ENCODE measurements around the gene DTD2.
A peak's percentile ranks its signal among the peaks of the same experiment; 100 is the strongest.

The DTD2 gene

DNA sequence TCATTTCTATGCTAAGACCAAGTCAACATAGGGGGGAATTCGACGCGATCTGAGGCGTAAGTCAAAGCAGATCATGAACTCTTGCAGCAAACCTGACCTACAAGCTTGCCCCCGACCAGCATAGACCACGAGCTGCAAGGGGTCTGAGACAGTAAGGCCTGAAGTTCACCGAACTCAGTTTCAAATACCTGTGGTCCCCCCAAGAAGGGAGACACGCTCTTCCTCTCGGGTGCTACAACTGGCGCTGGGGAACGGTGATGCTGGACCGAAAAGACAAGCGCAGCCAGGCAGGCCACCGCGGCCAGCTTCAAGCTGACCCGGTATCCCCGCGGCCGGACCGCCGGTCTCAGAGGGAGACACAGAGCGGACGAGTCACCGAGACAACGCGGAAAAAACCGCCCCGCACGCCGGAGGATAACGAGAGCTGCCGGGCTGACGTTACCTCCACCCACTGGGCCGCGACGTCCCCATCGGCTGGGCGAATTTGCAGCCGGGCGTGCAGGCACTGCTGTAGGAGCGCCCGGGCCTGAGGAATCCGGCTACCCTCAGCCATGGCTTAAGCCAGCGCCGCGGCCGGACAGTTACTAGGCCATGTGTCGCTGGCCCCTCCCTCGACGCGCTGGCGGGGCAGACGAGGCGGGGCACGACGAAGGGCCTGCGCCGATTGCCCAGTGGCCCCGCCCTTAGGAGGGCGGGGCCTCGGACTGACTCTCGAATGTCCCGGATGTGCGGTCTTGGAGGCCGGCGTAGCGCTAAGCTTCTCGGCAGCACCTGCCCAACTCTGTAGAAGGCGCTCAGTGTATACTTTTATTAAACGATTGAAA lies at the start of gene DTD2 (continued):
- TF ChIP-seq WT1 (tag by site-specific recombination; IDR thresholded peaks at IDR 0.05) (no peak), ZSCAN16 (tag by site-specific recombination; IDR thresholded peaks at IDR 0.05) (no peak), ZFP3 (tag by site-specific recombination; IDR thresholded peaks at IDR 0.05; ENCODE audit: low read depth) (no peak), ZBTB8A (tag by site-specific recombination; IDR thresholded peaks at IDR 0.05) (peak; percentile 75; the same call in 1 of the 2 replicates), ZNF549 (tag by site-specific recombination; IDR thresholded peaks at IDR 0.05) (no peak), KLF1 (tag by site-specific recombination; IDR thresholded peaks at IDR 0.05) (peak; percentile 61), ZNF501 (tag by site-specific recombination; IDR thresholded peaks at IDR 0.05) (peak; percentile 91), ZNF324 (tag by site-specific recombination; IDR thresholded peaks at IDR 0.05) (peak; percentile 15; the same call in 1 of the 2 replicates), ZNF785 (tag by site-specific recombination; IDR thresholded peaks at IDR 0.05) (no peak), ZBTB21 (tag by site-specific recombination; IDR thresholded peaks at IDR 0.05) (no peak), ZNF391 (tag by site-specific recombination; IDR thresholded peaks at IDR 0.05; ENCODE audit: borderline replicate concordance, low read depth) (no peak), ZFP37 (tag by site-specific recombination; IDR thresholded peaks at IDR 0.05) (no peak; the same call in 1 of the 2 replicates), TRIM28 (IDR thresholded peaks at IDR 0.05; ENCODE audit: borderline replicate concordance, low read length) (peak; percentile 39; the same call in 1 of the 2 replicates), ZNF416 (tag by site-specific recombination; IDR thresholded peaks at IDR 0.05) (no peak), ZFHX2 (tag by site-specific recombination; conservative IDR thresholded peaks at IDR 0.05) (no peak), YY1 (tag by site-specific recombination; IDR thresholded peaks at IDR 0.05) (no peak), ZNF2 (tag by site-specific recombination; IDR thresholded peaks at IDR 0.05) (peak; percentile 76), ZNF423 (tag by site-specific recombination; IDR thresholded peaks at IDR 0.05) (no peak), ZNF600 (tag by site-specific recombination; IDR thresholded peaks at IDR 0.05) (peak; percentile 85)
- TF ChIP-seq, protein P1, sequence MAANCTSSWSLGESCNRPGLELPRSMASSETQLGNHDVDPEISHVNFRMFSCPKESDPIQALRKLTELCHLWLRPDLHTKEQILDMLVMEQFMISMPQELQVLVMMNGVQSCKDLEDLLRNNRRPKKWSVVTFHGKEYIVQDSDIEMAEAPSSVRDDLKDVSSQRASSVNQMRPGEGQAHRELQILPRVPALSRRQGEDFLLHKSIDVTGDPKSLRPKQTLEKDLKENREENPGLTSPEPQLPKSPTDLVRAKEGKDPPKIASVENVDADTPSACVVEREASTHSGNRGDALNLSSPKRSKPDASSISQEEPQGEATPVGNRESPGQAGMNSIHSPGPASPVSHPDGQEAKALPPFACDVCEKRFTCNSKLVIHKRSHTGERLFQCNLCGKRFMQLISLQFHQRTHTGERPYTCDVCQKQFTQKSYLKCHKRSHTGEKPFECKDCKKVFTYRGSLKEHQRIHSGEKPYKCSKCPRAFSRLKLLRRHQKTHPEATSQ (tag by site-specific recombination; IDR thresholded peaks at IDR 0.05) = peak; percentile 68; the same call in 1 of the 2 replicates
- TF ChIP-seq, protein P2, sequence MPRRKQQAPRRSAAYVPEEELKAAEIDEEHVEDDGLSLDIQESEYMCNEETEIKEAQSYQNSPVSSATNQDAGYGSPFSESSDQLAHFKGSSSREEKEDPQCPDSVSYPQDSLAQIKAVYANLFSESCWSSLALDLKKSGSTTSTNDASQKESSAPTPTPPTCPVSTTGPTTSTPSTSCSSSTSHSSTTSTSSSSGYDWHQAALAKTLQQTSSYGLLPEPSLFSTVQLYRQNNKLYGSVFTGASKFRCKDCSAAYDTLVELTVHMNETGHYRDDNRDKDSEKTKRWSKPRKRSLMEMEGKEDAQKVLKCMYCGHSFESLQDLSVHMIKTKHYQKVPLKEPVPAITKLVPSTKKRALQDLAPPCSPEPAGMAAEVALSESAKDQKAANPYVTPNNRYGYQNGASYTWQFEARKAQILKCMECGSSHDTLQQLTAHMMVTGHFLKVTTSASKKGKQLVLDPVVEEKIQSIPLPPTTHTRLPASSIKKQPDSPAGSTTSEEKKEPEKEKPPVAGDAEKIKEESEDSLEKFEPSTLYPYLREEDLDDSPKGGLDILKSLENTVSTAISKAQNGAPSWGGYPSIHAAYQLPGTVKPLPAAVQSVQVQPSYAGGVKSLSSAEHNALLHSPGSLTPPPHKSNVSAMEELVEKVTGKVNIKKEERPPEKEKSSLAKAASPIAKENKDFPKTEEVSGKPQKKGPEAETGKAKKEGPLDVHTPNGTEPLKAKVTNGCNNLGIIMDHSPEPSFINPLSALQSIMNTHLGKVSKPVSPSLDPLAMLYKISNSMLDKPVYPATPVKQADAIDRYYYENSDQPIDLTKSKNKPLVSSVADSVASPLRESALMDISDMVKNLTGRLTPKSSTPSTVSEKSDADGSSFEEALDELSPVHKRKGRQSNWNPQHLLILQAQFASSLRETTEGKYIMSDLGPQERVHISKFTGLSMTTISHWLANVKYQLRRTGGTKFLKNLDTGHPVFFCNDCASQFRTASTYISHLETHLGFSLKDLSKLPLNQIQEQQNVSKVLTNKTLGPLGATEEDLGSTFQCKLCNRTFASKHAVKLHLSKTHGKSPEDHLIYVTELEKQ (tag by site-specific recombination; IDR thresholded peaks at IDR 0.05; ENCODE audit: borderline replicate concordance) = no peak

DNA sequence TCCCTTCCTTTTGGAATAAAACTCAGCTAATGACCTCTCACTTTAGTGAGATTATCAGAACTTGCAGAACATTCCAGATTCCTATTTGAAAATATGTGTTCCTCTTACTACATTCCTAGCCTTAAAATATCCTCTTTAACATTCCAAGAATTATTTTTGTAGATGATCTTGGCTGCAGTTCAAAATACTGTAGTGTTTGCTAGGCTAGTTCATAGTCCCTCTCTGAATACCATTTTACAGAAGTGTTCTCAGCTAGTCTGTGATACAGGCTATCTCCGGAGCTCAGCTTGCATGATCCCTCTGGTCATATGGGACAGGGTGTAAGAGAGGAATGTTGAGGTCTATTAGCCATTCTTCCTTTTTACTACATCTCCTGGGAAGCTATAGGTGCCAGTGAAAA lies 48.1 kb upstream of the DTD2 start:
- H3K4me1 ChIP-seq (ENCODE audit: control insufficient read depth, insufficient read depth, low read length) = no peaks in the 10 kb centered on the region
- TF ChIP-seq, protein P3, sequence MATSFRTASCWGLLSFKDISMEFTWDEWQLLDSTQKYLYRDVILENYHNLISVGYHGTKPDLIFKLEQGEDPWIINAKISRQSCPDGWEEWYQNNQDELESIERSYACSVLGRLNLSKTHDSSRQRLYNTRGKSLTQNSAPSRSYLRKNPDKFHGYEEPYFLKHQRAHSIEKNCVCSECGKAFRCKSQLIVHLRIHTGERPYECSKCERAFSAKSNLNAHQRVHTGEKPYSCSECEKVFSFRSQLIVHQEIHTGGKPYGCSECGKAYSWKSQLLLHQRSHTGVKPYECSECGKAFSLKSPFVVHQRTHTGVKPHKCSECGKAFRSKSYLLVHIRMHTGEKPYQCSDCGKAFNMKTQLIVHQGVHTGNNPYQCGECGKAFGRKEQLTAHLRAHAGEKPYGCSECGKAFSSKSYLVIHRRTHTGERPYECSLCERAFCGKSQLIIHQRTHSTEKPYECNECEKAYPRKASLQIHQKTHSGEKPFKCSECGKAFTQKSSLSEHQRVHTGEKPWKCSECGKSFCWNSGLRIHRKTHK (tag by site-specific recombination; IDR thresholded peaks at IDR 0.05) = no peak
- ChIA-PET POLR2A (no interaction called here), CTCF (no interaction called here)
- H3K9me3 ChIP-seq (ENCODE audit: control insufficient read depth, insufficient read depth, low read depth, low read length) = no peaks in the 10 kb centered on the region
- no peaks in the 10 kb centered on the region for H3K36me3 ChIP-seq (ENCODE audit: control insufficient read depth in 2 of 2, insufficient read depth in 1 of 2, low read length in 2 of 2)
- no peak overlapping the region for H3K4me3 ChIP-seq (ENCODE audit: low read depth, low read length)
- no peak overlapping the region for H3K27ac ChIP-seq (ENCODE audit: extremely low read depth, low read depth, low read length)
